Fibroblast of villous mesenchyme (primary cell): Measurements from ENCODE around the gene ZNF81. TPM values are rescaled to one million over a fixed set of nuclear protein-coding genes. Genes with fewer than 3 reads are reported as not detected.
"Not testable (repeated sequence)": the region's sequence is repeated elsewhere in the genome, so short reads cannot be mapped to it uniquely, and the experiment has no call there.

Experiments used
- DNase-seq: peaks from one replicate; pipeline ENCODE4 v3.0.0-alpha.2; 2010; ENCODE audit warnings: low read depth
- H3K4me3 ChIP-seq: 2 replicates; pipeline ENCODE4 v1.5.1; 2011; ENCODE audit warnings: low read depth, mild to moderate bottlenecking, low read length
- CTCF ChIP-seq: IDR thresholded peaks from 2 replicates; pipeline ENCODE4 v1.5.1; 2012; ENCODE audit warnings: low read depth, mild to moderate bottlenecking, low read length; ENCODE audit not compliant: insufficient read depth
- total RNA-seq: library from RNA; depleted of rRNA; stranded (reverse); fragments of >200 nt; gene quantifications from 2 replicates; pipeline ENCODE4 v1.2.3, GENCODE V29; 2012

ZNF81 gene
- total RNA-seq, 1 donor = 9.1 TPM

DNA sequence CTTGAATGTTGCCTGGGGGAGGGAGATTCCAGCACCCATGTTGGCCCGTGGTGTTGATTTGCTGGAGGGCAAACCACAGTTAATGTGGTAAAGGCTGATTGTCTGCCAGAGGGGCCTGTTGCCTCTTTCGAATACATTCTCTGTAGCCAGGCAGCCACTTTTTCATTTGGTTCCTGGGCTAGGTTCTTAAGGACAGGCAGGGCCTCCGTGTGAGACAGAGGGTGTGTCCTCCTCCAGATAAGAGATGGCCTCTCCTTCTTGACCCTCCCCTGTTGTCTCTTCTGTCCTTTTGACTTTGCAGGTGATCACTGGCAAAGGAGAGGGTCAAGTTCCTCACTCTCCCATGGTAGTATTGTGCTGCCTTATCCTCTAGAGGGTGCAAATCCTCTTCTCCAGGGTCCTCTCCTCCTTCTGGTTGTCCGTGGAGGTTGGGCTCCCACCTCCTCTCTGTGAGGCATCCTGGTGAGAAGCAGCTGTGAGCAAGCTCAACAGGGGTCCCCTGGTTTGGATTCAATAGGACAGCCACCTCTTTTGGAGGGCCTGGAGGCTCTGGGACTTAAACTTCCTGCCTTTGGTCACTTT is 122.2 kb downstream of the ZNF81 start:
- TF ChIP-seq CTCF = peak; percentile 37
- H3K4me3 ChIP-seq = no peak overlapping the region
- peak; percentile 7 for DNase-seq

GRCh38 chrX:47960406-47960805 is 123.7 kb downstream of the ZNF81 start:
- no peak overlapping the region for H3K4me3 ChIP-seq
- DNase-seq = no peak
- no peak for TF ChIP-seq CTCF

GRCh38 chrX:47961830-47962229 is 125.1 kb downstream of the ZNF81 start:
- H3K4me3 ChIP-seq, DNase-seq: not testable (repeated sequence)

- H3K4me3 ChIP-seq = not testable (repeated sequence)
Observed at GRCh38 chrX:47965526-47965925, 128.8 kb downstream of the ZNF81 start.

More at GRCh38 chrX:47965526-47965925, 128.8 kb downstream of the ZNF81 start:
- not testable (repeated sequence) for DNase-seq

Other genes with a start within 250 kb of the ZNF81 start
- 0.32 TPM in 1 of 2 replicates, not detected in the other for gene SYN1, start 217.0 kb upstream of the ZNF81 start, total RNA-seq
- gene CFP, start 207.0 kb upstream of the ZNF81 start, total RNA-seq = under 0.01 and 0.32 TPM in 2 replicates
- 21.2 and 22.5 TPM in 2 replicates for gene ELK1, start 186.3 kb upstream of the ZNF81 start, total RNA-seq
- gene UXT, start 177.7 kb upstream of the ZNF81 start, total RNA-seq = 91.5 and 101 TPM in 2 replicates
- gene ZNF182, start 167.1 kb downstream of the ZNF81 start, total RNA-seq = 3.2 and 4.3 TPM in 2 replicates
- gene SPACA5, start 170.1 kb downstream of the ZNF81 start, total RNA-seq = not detected in 2 replicates
- gene ZNF630, start 234.7 kb downstream of the ZNF81 start, total RNA-seq = 0.32 and 3.0 TPM in 2 replicates